Heart left ventricle (tissue), 16 donors: Measurements from ENCODE around the gene SLC7A14. TPM values are rescaled to one million over a fixed set of nuclear protein-coding genes. Genes with fewer than 3 reads are reported as not detected.

Source experiments
- ATAC-seq, 4 donors: fragments of 200-7000 bp; cut with Tn5 transposase; one replicate each; pipeline ENCODE4 v1.9.1; 2020 to 2022; ENCODE audit warnings: moderate library complexity in 4 of 4, mild to moderate bottlenecking in 3 of 4, moderate number of reproducible peaks in 1 of 4
- DNase-seq, 5 donors: peaks; one replicate each; pipeline ENCODE4 v3.0.0-alpha.2; 2020
- H3K27ac ChIP-seq, 12 donors: fragments of 200-600 bp; sonication (generic) in 4 of 12; one replicate each; pipeline versions ENCODE4 v1.5.0 to v1.8.0; 2016 to 2022; ENCODE audit warnings: mild to moderate bottlenecking in 2 of 12
- H3K27me3 ChIP-seq, 9 donors: fragments of 200-600 bp; sonication (generic) in 2 of 9; one replicate each; pipeline versions ENCODE4 v1.5.1 to v1.8.0; 2016 to 2022; ENCODE audit warnings: mild to moderate bottlenecking in 3 of 9
- H3K36me3 ChIP-seq, 9 donors: fragments of 200-600 bp; sonication (generic) in 2 of 9; one replicate each; pipeline versions ENCODE4 v1.5.0 to v1.8.0; 2018 to 2022; ENCODE audit warnings: mild to moderate bottlenecking in 2 of 9
- H3K4me1 ChIP-seq, 12 donors: fragments of 200-600 bp; sonication (generic) in 4 of 12; one replicate each; pipeline versions ENCODE4 v1.5.0 to v1.8.0; 2016 to 2022; ENCODE audit warnings: mild to moderate bottlenecking in 3 of 12
- H3K4me3 ChIP-seq, 12 donors: fragments of 200-600 bp; sonication (generic) in 4 of 12; one replicate each; pipeline versions ENCODE4 v1.5.0 to v1.8.0; 2017 to 2022; ENCODE audit warnings: mild to moderate bottlenecking in 9 of 12, moderate library complexity in 4 of 12
- H3K9me3 ChIP-seq, 12 donors: fragments of 200-600 bp; sonication (generic) in 4 of 12; one replicate each; pipeline versions ENCODE4 v1.5.0 to v1.8.0; 2016 to 2022; ENCODE audit warnings: mild to moderate bottlenecking in 1 of 12
- POLR2A ChIP-seq, 2 donors: fragments of 450-650 bp; IDR thresholded peaks; one replicate each; pipeline ENCODE4 v1.6.1; 2017; ENCODE audit warnings: antibody characterized with exemption in 2 of 2, mild to moderate bottlenecking in 2 of 2, moderate library complexity in 2 of 2
- WGBS, 4 donors: extraction: QIAGEN DNeasy Blood & Tissue Kit in 2 of 4; methylation state at CpG; one replicate each; pipeline versions ENCODE4 v1.1.5 to v1.1.7; 2013 to 2018; 5-methylcytosine and 5-hydroxymethylcytosine counted together
- intact Hi-C, 10 donors: fragments of 100-400 bp; cut with DNase I; formaldehyde crosslinking; loops; one replicate each; pipeline versions ENCODE4 v1.11.1 to v1.14.2; 2022
- polyA plus RNA-seq, 2 donors: library from polyadenylated mRNA; stranded (reverse); fragments of 200-250 nt; gene quantifications; one replicate each; pipeline ENCODE4 v1.2.3, GENCODE V29; 2013
- total RNA-seq, 9 donors: library from RNA; depleted of rRNA in 2 of 9; stranded (reverse); fragments of >200 nt in 2 of 9; fragmentation: NEBNext Ultra II Directional in 3 of 9; extraction: Animal tissue kit (Norgen Biotek cat#: 25700) in 3 of 9; gene quantifications; one replicate each; pipeline versions ENCODE4 v1.1.0 to v1.2.4, GENCODE V29; 2016 to 2023
- TF ChIP-seq, protein P1 (sequence below), 12 donors: fragments of 200-600 bp; sonication (generic) in 4 of 12; IDR thresholded peaks; one replicate each; pipeline versions ENCODE4 v1.5.0 to v1.8.0; 2018 to 2022; ENCODE audit warnings: antibody characterized with exemption in 12 of 12, mild to moderate bottlenecking in 5 of 12
- donor health status: ischemic (EF 13 %, LVEDD 7.1; RV severe dilation, severe dysfunction).
- donor health status: healthy with polysubstance abuse.
- donor health status: DM: no; HTN: yes; CAD: no.
- donor health status: DM: no; HTN: no; CAD: no.
- donor health status: ischemic (EF 25% LVEDD 6.9; RV normal size, moderate dysfunction).
- donor health status: ischemic (EF 25% LVEDD 5.7; RV mildly dilated, moderate dysfunction).
- donor health status: healthy.
- donor health status: DM: yes; HTN: yes; CAD: no.
- donor health status: ischemic (EF 35%, LVEDD 5.7; RV mildly dilated, moderate dysfunction).
- donor health status: nonischemic (EF 11% LVEDD 7.7; RV severe dilation, severe dysfunction).
- donor health status: DM: yes; HTN: yes; CAD: no.
- donor health status: PGD.
- donor health status: ischemic (EF 29% LVEDD 5.4; RV normal size, mild dysfunction).
- donor health status: nonischemic (EF 23%, LVEDD 6.1; RV moderate dilation, normal function).

The SLC7A14 gene
- total and polyA plus RNA-seq, 11 donors: 0.02 TPM; not detected in 9

- Histone ChIP-seq H3K4me1 (peaks cover 0 to 7% (median 0%) of the 10 kb centered on the region in 12 donors), H3K27ac (no peak overlapping the region), H3K4me3 (no peak overlapping the region), H3K9me3 (no peaks in the 10 kb centered on the region), H3K36me3 (no peaks in the 10 kb centered on the region), H3K27me3 (no peaks in the 10 kb centered on the region)
- ATAC-seq (no peak), DNase-seq (no peak)
- TF ChIP-seq POLR2A (IDR thresholded peaks at IDR 0.05): no peak
- TF ChIP-seq, protein P1, sequence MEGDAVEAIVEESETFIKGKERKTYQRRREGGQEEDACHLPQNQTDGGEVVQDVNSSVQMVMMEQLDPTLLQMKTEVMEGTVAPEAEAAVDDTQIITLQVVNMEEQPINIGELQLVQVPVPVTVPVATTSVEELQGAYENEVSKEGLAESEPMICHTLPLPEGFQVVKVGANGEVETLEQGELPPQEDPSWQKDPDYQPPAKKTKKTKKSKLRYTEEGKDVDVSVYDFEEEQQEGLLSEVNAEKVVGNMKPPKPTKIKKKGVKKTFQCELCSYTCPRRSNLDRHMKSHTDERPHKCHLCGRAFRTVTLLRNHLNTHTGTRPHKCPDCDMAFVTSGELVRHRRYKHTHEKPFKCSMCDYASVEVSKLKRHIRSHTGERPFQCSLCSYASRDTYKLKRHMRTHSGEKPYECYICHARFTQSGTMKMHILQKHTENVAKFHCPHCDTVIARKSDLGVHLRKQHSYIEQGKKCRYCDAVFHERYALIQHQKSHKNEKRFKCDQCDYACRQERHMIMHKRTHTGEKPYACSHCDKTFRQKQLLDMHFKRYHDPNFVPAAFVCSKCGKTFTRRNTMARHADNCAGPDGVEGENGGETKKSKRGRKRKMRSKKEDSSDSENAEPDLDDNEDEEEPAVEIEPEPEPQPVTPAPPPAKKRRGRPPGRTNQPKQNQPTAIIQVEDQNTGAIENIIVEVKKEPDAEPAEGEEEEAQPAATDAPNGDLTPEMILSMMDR (IDR thresholded peaks at IDR 0.05): no peak
- WGBS, 4 donors: 76 to 88% (median 83%) methylated on average over 1 of the region's 1 CpG
- intact Hi-C loops: no loop called here
These were observed 16.7 kb upstream of the SLC7A14 start for GRCh38 chr3:170602556-170602955.

DNA sequence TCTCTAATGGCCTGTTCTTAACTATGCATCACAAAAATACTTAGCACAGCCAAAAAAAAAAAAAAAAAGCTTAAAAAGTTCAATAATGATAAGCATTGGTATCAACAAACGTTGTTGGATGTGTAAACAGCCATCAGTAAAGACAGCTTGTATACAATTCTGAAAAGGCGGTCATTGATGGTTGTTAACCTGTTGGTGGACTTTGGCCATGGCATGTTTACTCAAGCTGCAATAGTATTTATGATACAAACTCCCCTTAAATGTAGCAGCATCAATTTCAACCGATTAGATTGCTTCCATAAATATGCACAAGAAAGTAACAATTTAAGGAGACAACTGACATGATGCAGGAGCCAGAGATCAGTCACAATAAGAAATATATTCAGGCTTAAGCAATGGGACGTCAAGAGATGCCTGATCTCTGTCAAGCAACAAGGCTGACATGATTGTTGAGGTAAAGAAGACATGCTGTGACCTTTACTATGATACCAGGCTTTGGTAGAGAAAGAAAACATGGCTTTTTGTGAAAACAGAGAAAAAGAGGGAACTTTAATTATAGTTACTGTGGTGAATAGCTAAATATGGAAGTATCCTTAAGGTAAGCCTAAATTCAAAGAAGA, 14.2 kb upstream of the SLC7A14 start:
- WGBS, 4 donors: 43 to 62% (median 53%) methylated on average over 4 of the region's 4 CpGs
- Histone ChIP-seq H3K4me3 (no peak overlapping the region), H3K27me3 (no peaks in the 10 kb centered on the region), H3K27ac (no peak overlapping the region), H3K36me3 (no peaks in the 10 kb centered on the region), H3K4me1 (peaks cover 0 to 11% (median 0%) of the 10 kb centered on the region in 12 donors), H3K9me3 (no peaks in the 10 kb centered on the region)
- ATAC-seq: no peak
- intact Hi-C loops: no loop called here
- no peak for DNase-seq
- TF ChIP-seq, protein P1 (IDR thresholded peaks at IDR 0.05): no peak
- no peak for TF ChIP-seq POLR2A (IDR thresholded peaks at IDR 0.05)

DNA sequence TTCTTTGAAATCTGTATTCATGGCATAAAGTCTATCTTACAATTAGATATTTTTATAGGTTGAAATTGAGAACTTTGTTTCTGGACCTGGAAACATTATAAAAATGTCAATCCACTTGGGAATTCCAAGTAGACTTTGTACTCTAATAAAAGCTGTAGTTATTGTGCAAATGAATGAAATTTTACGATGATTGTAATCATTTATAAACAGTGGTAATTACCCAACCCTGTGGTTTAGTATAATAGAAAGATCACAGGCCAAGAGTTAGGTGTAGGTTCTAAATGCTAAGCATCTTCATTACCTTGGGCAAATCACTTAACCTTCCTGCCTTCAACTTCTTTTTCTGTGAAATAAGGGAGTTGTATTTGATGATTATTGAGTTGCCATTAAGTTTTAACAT, 13.2 kb upstream of the SLC7A14 start:
- H3K27me3 ChIP-seq: no peaks in the 10 kb centered on the region
- no peak for ATAC-seq
- 80 to 89% (median 87%) methylated on average over 1 of the region's 1 CpG for WGBS, 4 donors
- H3K4me1 ChIP-seq: peaks cover 0 to 11% (median 0%) of the 10 kb centered on the region in 12 donors
- H3K4me3 ChIP-seq: no peak overlapping the region
- DNase-seq: no peak
- TF ChIP-seq POLR2A (IDR thresholded peaks at IDR 0.05): no peak
- TF ChIP-seq, protein P1 (IDR thresholded peaks at IDR 0.05): no peak
- intact Hi-C loops: no loop called here
- no peaks in the 10 kb centered on the region for H3K36me3 ChIP-seq
- H3K9me3 ChIP-seq: no peaks in the 10 kb centered on the region
- H3K27ac ChIP-seq: no peak overlapping the region

GRCh38 chr3:170598091-170598502, 12.2 kb upstream of the SLC7A14 start:
- ATAC-seq: peak; percentile 86 to 98 (median 91)

More at GRCh38 chr3:170598091-170598502, 12.2 kb upstream of the SLC7A14 start:
- TF ChIP-seq, protein P1 (IDR thresholded peaks at IDR 0.05): no peak
- TF ChIP-seq POLR2A (IDR thresholded peaks at IDR 0.05): no peak
- H3K36me3 ChIP-seq: no peaks in the 10 kb centered on the region
- peaks cover 0 to 11% (median 0%) of the 10 kb centered on the region in 12 donors for H3K4me1 ChIP-seq
- peak overlapping the region in 5 of 12 donors; percentile 5 to 69 (median 38) for H3K27ac ChIP-seq
- DNase-seq: peak in 1 of 5 donors; percentile 7
- intact Hi-C loops: no loop called here
- H3K4me3 ChIP-seq: no peak overlapping the region
- no peaks in the 10 kb centered on the region for H3K9me3 ChIP-seq
- H3K27me3 ChIP-seq: no peaks in the 10 kb centered on the region
